ENCODE results near the gene G6PC3. TPM values are rescaled to one million over a fixed set of nuclear protein-coding genes. Genes with fewer than 3 reads are reported as not detected.

G6PC3 gene
- total and polyA plus RNA-seq, 2 donors: 10.5 to 86.1 TPM

- Histone ChIP-seq H3K4me1 (ENCODE audit: insufficient read depth) (no peaks in the 10 kb centered on the region), H3K36me3 (ENCODE audit: insufficient read depth) (peaks cover 3% of the 10 kb centered on the region), H3K27ac (ENCODE audit: low read depth) (no peak overlapping the region), H3K4me3 (ENCODE audit: low read depth, low read length) (no peak overlapping the region)
- no peak for DNase-seq (ENCODE audit: extremely low spot score)
- 81% methylated on average over 21 of the region's 21 CpGs for WGBS
Observed at GRCh38 chr17:44082256-44082927, 11.9 kb downstream of the G6PC3 start.

GRCh38 chr17:44083250-44083849 lies 12.8 kb downstream of the G6PC3 start:
- no peaks in the 10 kb centered on the region for H3K4me1 ChIP-seq (ENCODE audit: insufficient read depth)
- H3K36me3 ChIP-seq (ENCODE audit: insufficient read depth): peaks cover 3% of the 10 kb centered on the region
- WGBS: 83% methylated on average over 12 of the region's 12 CpGs
- no peak overlapping the region for H3K27ac ChIP-seq (ENCODE audit: low read depth)
- no peak for DNase-seq (ENCODE audit: extremely low spot score)
- no peak overlapping the region for H3K4me3 ChIP-seq (ENCODE audit: low read depth, low read length)

- Histone ChIP-seq H3K36me3 (ENCODE audit: insufficient read depth) (no peaks in the 10 kb centered on the region), H3K27ac (ENCODE audit: low read depth) (no peak overlapping the region)
- no peak for DNase-seq (ENCODE audit: extremely low spot score)
Observed at GRCh38 chr17:44084131-44084538, 13.6 kb downstream of the G6PC3 start.

GRCh38 chr17:44084921-44085320 lies 14.4 kb downstream of the G6PC3 start:
- H3K27ac ChIP-seq (ENCODE audit: low read depth): no peak overlapping the region
- no peaks in the 10 kb centered on the region for H3K4me1 ChIP-seq (ENCODE audit: insufficient read depth)
- H3K36me3 ChIP-seq (ENCODE audit: insufficient read depth): no peaks in the 10 kb centered on the region
- DNase-seq (ENCODE audit: extremely low spot score): no peak
- WGBS: 83% methylated on average over 7 of the region's 7 CpGs
- no peak overlapping the region for H3K4me3 ChIP-seq (ENCODE audit: low read depth, low read length)

More at GRCh38 chr17:44084131-44084538, 13.6 kb downstream of the G6PC3 start:
- Histone ChIP-seq H3K4me3 (ENCODE audit: low read depth, low read length) (no peak overlapping the region), H3K4me1 (ENCODE audit: insufficient read depth) (no peaks in the 10 kb centered on the region)
- 72% methylated on average over 10 of the region's 10 CpGs for WGBS

GRCh38 chr17:44085908-44086307 lies 15.4 kb downstream of the G6PC3 start:
- Histone ChIP-seq H3K36me3 (ENCODE audit: insufficient read depth) (no peaks in the 10 kb centered on the region), H3K4me1 (ENCODE audit: insufficient read depth) (no peaks in the 10 kb centered on the region), H3K27ac (ENCODE audit: low read depth) (no peak overlapping the region), H3K4me3 (ENCODE audit: low read depth, low read length) (no peak overlapping the region)
- 53% methylated on average over 5 of the region's 5 CpGs for WGBS
- DNase-seq (ENCODE audit: extremely low spot score): no peak

GRCh38 chr17:44086364-44087311 lies 16.1 kb downstream of the G6PC3 start:
- no peak for DNase-seq (ENCODE audit: extremely low spot score)
- no peaks in the 10 kb centered on the region for H3K36me3 ChIP-seq (ENCODE audit: insufficient read depth)
- H3K27ac ChIP-seq (ENCODE audit: low read depth): no peak overlapping the region
- no peak overlapping the region for H3K4me3 ChIP-seq (ENCODE audit: low read depth, low read length)
- H3K4me1 ChIP-seq (ENCODE audit: insufficient read depth): no peaks in the 10 kb centered on the region
- 42% methylated on average over 23 of the region's 23 CpGs for WGBS

- Histone ChIP-seq H3K27ac (ENCODE audit: low read depth) (no peak overlapping the region), H3K36me3 (ENCODE audit: insufficient read depth) (no peaks in the 10 kb centered on the region)
Observed at GRCh38 chr17:44087319-44087718, 16.8 kb downstream of the G6PC3 start.

GRCh38 chr17:44088254-44088653 lies 17.7 kb downstream of the G6PC3 start:
- no peak for DNase-seq (ENCODE audit: extremely low spot score)
- Histone ChIP-seq H3K36me3 (ENCODE audit: insufficient read depth) (no peaks in the 10 kb centered on the region), H3K4me3 (ENCODE audit: low read depth, low read length) (no peak overlapping the region), H3K27ac (ENCODE audit: low read depth) (no peak overlapping the region), H3K4me1 (ENCODE audit: insufficient read depth) (no peaks in the 10 kb centered on the region)
- 95% methylated on average over 16 of the region's 16 CpGs for WGBS

More at GRCh38 chr17:44087319-44087718, 16.8 kb downstream of the G6PC3 start:
- Histone ChIP-seq H3K4me1 (ENCODE audit: insufficient read depth) (no peaks in the 10 kb centered on the region), H3K4me3 (ENCODE audit: low read depth, low read length) (no peak overlapping the region)
- DNase-seq (ENCODE audit: extremely low spot score): no peak
- WGBS: 48% methylated on average over 8 of the region's 8 CpGs

- no peaks in the 10 kb centered on the region for H3K4me1 ChIP-seq (ENCODE audit: insufficient read depth)
- DNase-seq (ENCODE audit: extremely low spot score): no peak
- H3K36me3 ChIP-seq (ENCODE audit: insufficient read depth): no peaks in the 10 kb centered on the region
- H3K4me3 ChIP-seq (ENCODE audit: low read depth, low read length): no peak overlapping the region
- H3K27ac ChIP-seq (ENCODE audit: low read depth): no peak overlapping the region
- WGBS: 89% methylated on average over 14 of the region's 14 CpGs
Observed at GRCh38 chr17:44091200-44091997, 20.9 kb downstream of the G6PC3 start.

GRCh38 chr17:44092051-44092450 lies 21.5 kb downstream of the G6PC3 start:
- 94% methylated on average over 11 of the region's 11 CpGs for WGBS
- DNase-seq (ENCODE audit: extremely low spot score): no peak
- H3K4me3 ChIP-seq (ENCODE audit: low read depth, low read length): no peak overlapping the region
- H3K27ac ChIP-seq (ENCODE audit: low read depth): no peak overlapping the region
- H3K4me1 ChIP-seq (ENCODE audit: insufficient read depth): no peaks in the 10 kb centered on the region
- H3K36me3 ChIP-seq (ENCODE audit: insufficient read depth): no peaks in the 10 kb centered on the region

GRCh38 chr17:44093231-44093900 lies 22.8 kb downstream of the G6PC3 start:
- DNase-seq (ENCODE audit: extremely low spot score): no peak
- H3K36me3 ChIP-seq (ENCODE audit: insufficient read depth): no peaks in the 10 kb centered on the region
- whole genome bisulfite sequencing: 88% methylated on average over 21 of the region's 21 CpGs
- no peak overlapping the region for H3K27ac ChIP-seq (ENCODE audit: low read depth)
- no peaks in the 10 kb centered on the region for H3K4me1 ChIP-seq (ENCODE audit: insufficient read depth)
- H3K4me3 ChIP-seq (ENCODE audit: low read depth, low read length): no peak overlapping the region

- Histone ChIP-seq H3K4me3 (ENCODE audit: low read depth, low read length) (no peak overlapping the region), H3K4me1 (ENCODE audit: insufficient read depth) (no peaks in the 10 kb centered on the region), H3K36me3 (ENCODE audit: insufficient read depth) (no peaks in the 10 kb centered on the region), H3K27ac (ENCODE audit: low read depth) (no peak overlapping the region)
- WGBS: 80% methylated on average over 8 of the region's 8 CpGs
- DNase-seq (ENCODE audit: extremely low spot score): no peak
Observed at GRCh38 chr17:44094701-44095387, 24.3 kb downstream of the G6PC3 start.

All from urinary bladder (tissue), 4 donors.